Right renal cortex interstitium (tissue), 3 donors: Measurements from ENCODE around the gene RASGRF2. TPM values are rescaled to one million over a fixed set of nuclear protein-coding genes. Genes with fewer than 3 reads are reported as not detected.
"Not testable (repeated sequence)": the region's sequence is repeated elsewhere in the genome, so short reads cannot be mapped to it uniquely, and the experiment has no call there.

Experiments used
- DNase-seq, 3 donors: peaks; one replicate each; pipeline ENCODE4 v3.0.0-alpha.2; 2013; ENCODE audit warnings: low read depth in 3 of 3, low spot score in 2 of 3
- polyA plus RNA-seq, 3 donors: library from polyadenylated mRNA; unstranded; fragments of 120-200 nt; gene quantifications; one replicate each; pipeline ENCODE4 v1.2.1, GENCODE V29; 2013; ENCODE audit not compliant: insufficient read length in 3 of 3

The RASGRF2 gene
- polyA plus RNA-seq, 3 donors = 1.6 to 2.3 (median 1.8) TPM

DNA sequence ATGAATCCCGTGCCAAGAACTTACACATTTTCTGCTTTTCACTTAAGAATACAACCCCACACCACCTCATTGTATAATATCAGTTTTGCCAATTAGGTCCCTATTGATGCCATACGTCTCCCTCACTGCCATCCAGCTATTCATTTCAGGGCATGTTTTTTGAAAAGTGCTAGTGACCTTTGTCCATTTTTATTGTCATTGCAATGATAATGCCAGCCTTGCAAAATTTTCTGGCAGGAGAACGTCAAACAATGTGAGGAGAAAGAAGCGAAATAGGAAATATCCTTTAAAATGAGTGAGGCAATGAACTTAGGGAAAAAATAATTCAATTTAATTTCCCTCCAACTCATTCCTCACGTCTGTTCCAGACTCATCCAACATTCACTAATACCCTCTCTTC is 161.1 kb downstream of the RASGRF2 start:
- no peak for DNase-seq

DNA sequence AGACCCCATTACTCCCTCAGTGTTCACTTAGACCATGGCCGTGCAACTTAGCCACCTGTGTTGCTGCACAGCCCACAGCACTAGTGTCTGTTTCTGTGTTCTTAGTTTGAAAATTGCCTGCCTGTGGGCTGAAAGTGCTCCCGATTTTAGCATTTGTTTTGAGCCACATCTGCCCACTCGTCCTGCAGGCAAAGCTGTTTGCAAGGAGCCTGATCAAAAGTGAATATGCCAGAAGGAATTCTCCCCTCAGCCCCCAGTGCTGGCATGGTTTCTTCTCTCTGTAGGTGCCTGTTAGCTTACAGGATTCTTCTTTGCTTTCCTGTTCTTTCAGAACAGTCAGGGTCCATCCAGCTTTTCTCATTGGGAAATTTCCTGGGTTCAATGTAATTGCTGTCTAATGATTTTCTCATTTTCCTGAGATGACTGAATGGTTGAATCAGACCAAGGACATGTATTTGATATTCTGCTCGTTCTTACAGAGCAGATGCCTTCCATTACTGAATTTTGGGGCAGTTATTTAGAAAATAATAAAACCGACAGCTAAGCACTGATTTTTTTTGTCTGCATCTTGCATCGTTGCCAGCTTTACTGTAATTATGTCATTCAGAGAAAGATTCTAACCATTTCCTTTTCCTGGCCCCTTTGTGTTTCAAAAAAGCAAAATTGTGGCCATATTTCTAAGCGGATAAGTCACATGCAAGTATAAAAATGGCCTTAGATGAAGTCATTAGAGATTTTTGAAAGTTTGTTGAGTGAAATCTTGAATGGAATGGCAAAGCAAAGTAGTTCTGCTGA is 161.9 kb downstream of the RASGRF2 start:
- peak in 1 of 3 donors; percentile 12 for DNase-seq

DNA sequence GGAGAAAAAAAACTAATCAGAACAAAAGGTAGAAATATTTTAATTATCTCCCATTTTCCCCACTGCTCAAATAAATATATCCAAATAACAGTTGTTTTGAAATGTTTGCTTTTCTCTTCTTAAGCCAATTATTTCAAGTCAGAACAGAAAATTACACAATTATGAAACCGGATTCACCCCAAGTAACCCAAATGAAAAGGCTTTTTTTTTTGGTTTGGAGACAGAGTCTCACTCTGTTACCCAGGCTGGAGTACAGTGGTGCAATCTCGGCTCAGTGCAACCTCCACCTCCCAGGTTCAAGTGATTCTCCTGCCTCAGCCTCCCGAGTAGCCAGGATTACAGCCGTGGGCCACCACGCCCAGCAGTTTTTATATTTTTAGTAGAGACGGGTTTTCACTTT is 164.5 kb downstream of the RASGRF2 start:
- not testable (repeated sequence) for DNase-seq

DNA sequence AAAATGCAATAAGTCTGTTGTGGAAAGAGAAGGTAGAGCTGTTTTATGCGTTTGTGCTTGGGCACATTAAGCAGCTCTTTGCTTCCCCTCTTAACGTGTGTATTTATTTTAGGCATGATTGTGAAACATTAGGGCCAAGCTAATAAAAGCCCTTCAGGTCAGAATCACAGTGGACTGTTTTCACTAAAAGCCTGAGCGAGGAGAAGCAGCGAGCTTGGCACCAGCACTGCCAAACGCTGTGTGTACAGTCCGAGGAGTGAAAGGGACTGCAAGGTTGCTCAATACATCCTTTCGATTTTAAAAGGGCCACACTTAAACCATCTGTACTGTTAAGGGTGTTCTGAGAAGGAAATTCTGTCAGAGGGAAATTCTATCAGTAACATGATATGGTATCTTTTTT is 165.8 kb downstream of the RASGRF2 start:
- no peak for DNase-seq

DNA sequence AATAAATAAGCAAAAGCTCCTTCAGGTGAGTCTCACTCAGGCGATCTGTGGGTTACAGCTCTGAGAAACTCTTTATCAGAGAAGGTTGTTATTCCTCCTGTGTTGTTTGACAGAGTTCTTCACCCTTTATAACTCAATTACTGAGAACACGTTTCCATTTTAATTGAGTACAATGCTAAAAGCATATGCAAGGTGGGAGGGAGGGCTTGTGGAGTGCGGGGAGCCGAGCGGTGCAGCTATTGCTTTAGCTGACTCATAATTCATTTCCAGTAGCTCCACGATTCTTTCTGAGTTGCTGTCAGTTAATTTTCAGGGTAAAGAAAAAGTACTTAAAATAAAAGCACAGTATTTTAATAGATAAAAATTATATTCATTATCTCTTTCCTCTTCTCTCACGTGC is 168.3 kb downstream of the RASGRF2 start:
- DNase-seq = no peak

- DNase-seq = no peak
These were observed 172.2 kb downstream of the RASGRF2 start for GRCh38 chr5:81132381-81132780.

DNA sequence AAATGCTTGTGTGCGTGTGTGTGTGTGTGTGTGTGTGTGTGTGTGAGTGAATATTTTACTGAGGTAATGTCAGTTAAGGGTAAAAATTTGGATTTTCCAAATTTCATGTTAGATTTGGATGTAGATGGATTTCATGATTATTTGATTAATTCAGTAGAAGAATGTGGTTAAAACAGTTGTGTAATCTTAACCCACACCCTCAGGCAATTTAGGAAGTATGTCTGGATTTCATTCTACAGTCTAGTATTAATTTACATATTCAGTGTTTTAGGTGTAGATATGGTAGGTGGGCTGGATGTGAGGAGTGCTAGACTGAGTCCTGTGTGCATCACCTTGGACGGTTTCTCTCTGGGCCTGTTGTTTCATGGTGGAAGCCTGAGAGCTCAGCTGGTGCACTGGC is 173.9 kb downstream of the RASGRF2 start:
- no peak for DNase-seq

DNA sequence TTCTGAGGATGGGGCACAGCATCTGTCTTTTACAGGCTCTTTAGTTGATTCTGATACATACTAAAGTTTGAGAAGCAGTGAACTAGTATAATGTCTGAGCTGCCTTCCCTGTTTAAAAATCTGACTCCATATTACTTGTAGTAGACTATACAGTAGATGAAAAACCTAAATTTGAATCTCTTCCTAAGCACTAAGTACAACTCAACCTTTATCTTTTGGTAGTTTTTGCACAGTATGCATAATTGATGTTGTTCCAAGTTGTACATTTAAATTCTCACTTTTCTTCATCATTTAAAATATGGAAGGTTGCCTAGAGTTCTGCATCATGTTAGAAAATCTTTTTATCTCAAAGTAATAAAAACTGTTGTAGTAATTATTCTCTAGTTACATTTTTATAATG is 174.4 kb downstream of the RASGRF2 start:
- DNase-seq = no peak

DNA sequence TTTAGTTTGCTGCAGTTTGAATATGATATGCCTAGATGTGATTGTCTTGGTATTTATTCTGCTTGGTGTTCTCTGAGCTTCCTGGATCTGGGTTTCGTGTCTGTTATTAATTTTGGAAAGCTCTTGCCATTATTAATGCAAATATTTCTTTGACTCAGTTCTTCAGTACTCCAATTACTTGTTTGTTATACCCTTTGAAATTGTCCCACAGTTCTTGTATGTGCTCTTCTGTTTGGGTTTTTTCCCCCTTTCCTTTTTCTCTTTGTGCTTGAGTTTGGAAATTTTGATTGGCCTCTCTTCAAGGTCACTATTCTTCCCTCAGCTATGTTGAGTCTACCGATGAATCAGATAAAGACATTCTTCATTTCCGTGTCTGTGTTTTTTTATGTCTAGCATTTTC is 176.4 kb downstream of the RASGRF2 start:
- no peak for DNase-seq

GRCh38 chr5:81137833-81138232 is 177.7 kb downstream of the RASGRF2 start:
- DNase-seq = no peak

DNA sequence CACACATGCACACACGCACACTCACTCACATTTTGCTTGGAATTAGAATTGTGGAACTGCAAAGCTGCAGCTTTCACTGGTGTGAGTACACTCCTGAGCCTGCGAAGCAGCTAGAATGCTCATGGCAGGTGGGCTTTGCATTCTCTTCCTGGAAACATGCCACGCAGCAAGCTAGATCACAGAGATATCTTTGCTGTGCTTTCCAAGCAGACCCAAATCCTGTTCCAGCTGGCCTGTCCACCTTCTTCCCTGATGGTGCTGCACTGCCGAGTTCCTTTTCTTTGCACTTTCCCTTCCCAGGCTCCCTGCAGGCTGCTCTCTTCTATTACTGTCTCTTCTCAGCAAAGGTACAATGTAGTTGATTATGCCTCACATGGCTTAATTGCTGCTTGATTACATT is 180.3 kb downstream of the RASGRF2 start:
- DNase-seq = no peak

DNA sequence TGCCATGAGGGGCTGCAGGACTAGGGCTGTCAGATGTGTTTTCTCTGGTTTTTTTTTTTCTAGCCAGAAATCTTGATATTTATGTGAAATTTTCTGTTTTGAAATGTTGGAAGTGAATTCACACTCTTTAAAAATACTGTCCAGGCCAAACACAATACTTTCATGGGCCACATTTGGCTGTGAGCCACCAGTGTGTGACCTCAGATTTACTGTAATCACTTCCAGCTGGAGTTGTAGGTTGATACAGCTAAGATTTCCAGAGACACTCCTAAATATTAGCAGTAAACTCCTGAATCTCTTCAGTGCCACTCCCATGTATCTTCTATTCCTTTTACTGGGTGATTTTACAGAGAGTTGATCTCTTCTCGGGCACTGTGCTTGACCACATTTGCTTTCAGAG is 180.8 kb downstream of the RASGRF2 start:
- peak; percentile 63 to 72 (median 70) for DNase-seq

DNA sequence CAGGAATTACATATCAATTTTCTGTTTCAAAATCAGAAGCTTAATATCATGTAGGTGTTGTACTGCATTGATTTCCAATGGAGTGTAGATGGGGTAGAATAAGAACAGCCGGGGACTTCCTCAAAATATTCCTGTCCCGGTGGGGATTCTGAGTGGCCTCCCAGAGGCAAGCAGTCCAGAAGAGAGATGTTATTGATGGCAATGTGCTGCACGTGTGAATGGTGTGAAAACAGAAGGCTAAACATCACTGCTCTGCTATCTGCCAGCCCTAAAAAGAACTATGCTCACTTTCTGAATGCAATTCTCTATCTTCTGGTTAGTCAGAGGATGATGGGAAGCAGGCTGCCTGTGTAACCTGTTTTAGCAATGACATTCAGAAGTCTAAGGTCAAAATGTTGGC is 181.9 kb downstream of the RASGRF2 start:
- DNase-seq = no peak

GRCh38 chr5:81145329-81145935 is 185.3 kb downstream of the RASGRF2 start:
- DNase-seq = no peak

GRCh38 chr5:81146031-81146430 is 185.9 kb downstream of the RASGRF2 start:
- DNase-seq = no peak

GRCh38 chr5:81147011-81147885 is 187.1 kb downstream of the RASGRF2 start:
- DNase-seq = no peak

DNA sequence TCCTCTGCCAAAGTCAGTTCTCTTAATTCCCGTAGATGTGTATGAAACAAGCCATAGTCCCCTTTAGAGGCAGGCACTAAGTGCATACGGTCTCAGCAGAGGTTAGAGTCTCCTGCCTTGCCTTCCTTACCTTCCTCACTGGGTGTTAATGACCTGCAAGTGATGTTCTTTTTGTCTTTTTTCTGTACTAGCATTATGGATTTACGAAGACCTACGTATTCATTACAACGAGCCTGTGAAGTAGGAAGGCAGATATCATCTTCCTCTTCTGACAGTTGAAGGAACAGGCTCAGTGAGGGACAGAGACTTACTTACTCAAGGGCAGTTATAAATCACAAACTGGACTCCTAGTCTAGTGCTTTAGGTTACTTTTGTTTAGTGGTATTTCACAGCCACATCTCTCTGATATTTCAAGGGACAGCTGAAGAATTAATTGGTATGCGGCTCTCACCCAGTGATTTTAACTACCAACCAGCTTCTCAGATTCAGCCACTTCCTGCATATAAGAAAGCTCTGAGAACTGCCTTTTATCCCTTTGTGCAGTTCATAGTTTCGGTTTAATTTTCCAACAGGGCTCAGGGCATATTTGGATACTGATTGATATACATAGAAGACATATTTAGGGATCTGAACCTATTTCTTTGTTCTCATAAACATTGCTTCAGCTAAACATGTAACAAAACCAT is 187.9 kb downstream of the RASGRF2 start:
- no peak for DNase-seq

GRCh38 chr5:81151546-81151945 is 191.4 kb downstream of the RASGRF2 start:
- no peak for DNase-seq

- DNase-seq = no peak
These were observed 194.6 kb downstream of the RASGRF2 start for GRCh38 chr5:81154725-81155124.

DNA sequence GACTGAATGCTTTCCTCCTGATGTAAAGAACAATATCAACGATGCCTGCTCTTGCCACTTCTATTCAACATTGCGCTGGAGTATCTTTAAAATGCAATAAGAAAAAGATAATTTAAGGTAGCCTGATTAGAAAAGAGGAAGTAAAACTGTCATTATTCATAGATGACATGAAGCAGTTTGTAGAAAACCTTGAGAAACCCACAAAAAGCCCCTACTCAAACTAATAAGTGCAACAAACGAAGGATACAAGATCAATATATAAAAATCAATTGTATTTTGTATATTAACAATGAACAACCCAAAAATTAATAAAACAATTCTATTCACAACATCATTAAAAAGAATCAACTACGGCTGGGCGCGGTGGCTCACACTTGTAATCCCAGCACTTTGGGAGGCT is 196.6 kb downstream of the RASGRF2 start:
- DNase-seq = no peak
